COLO668 (cell line): ENCODE measurements around the gene PPCDC.
A peak's percentile ranks its signal among the peaks of the same experiment; 100 is the strongest.

ENCODE experiments used
- DNase-seq: peaks from one replicate; lab custom pipeline; 2025; ENCODE audit not compliant: unreplicated experiment; lab: John Stamatoyannopoulos, UW

PPCDC gene

GRCh38 chr15:75008629-75009326 is 14.6 kb upstream of the PPCDC start:
- no peak for DNase-seq

GRCh38 chr15:75016431-75016830 is 7.0 kb upstream of the PPCDC start:
- DNase-seq, result no peak

DNA sequence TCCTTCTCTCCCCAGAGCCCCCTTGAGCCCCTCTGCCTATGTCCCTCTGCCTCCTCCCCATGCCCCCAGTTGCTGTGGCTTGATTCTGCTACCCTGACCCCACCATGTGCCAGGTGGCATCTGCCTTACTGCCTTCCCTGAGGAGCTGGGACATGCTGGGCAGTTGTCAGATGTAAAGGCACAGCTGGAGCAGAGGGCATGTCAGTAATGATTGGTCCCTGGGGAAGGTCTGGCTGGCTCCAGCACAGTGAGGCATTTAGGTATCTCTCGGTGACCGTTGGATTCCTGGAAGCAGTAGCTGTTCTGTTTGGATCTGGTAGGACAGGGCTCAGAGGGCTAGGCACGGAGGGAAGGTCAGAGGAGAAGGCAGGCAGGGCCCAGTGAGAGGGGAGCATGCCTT is 3.5 kb upstream of the PPCDC start:
- no peak for DNase-seq

GRCh38 chr15:75021341-75021740 is 2.0 kb upstream of the PPCDC start:
- DNase-seq, result no peak

GRCh38 chr15:75022783-75023180 is 608 bp upstream of the PPCDC start:
- DNase-seq, result no peak

- peak; percentile 29 for DNase-seq
Observed at GRCh38 chr15:75023872-75024636, 664 bp downstream of the PPCDC start.

DNA sequence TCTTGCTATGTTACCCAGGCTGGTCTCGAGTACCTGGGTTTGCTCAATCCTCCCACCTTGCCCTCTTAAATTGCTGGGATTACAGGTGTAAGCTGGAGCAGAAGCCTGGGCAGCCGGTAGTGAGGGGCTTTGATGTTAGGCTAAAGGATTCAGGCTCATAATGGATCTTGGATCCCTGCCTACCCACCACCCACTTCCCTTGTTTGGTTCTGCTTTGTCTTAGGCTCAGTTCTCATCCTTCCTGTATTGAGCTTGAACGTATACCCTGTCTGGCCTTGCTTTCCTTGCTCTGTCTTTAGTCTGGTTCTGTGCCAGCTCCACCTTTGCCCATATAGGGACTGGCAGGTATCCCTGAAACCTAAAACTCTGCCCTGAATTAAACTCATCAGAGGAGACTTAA is 1.7 kb downstream of the PPCDC start:
- no peak for DNase-seq

- DNase-seq, result no peak
Observed at GRCh38 chr15:75025548-75026260, 2.3 kb downstream of the PPCDC start.

GRCh38 chr15:75027551-75027950 is 4.2 kb downstream of the PPCDC start:
- no peak for DNase-seq

GRCh38 chr15:75028991-75029377 is 5.6 kb downstream of the PPCDC start:
- DNase-seq, result no peak

DNA sequence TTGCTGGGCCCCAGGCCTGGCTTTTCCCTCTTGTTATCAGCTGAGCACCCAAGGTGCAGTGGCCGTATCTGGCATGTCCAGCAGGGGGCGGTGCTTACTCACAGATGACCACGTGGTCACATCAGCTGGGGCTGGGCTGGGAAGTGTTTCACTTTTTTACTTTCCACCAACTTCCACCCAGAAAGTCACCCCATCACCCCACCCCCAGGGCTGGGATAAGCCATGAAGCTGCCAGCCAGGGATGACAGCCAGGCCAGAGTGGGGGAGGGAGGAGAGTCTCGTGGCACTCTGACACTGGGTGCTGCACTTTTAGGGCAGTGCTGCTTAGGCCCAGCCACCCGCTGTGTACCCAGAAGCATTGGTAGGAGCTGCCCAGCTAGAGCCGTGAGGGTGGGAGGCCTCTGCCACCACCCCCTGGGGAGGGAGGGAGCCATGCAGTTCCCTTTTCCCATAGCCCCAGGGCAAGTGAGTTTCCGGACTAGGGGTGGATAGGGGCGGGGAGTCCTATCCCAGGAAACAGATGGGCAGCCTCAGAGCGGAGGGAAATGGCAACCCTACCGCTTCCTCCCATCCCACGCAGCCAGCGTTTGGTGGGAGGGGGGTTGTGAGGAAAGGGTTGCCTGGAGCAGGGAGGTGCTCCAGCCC is 6.1 kb downstream of the PPCDC start:
- DNase-seq, result peak; percentile 78

- DNase-seq, result no peak
Observed at GRCh38 chr15:75030023-75030413, 6.6 kb downstream of the PPCDC start.

DNA sequence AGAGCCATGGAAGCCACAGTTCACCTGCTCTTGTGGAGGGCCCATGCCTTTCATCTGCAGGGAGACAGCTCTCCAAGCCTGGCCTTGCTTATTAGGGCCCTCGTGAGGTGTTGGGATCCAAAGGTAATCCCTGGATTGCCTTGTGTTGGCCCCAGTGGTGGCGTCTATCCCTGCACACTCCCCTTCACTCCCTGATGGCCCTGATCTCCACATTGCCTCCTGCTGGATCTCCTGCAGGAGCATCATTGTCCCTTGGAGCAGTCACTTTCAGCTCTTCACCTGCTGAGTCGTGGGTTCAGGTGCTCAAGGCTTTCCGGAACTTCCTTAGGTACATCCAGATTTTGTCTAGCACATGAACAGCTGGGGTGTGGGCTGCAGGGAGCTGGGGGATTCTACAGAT is 7.0 kb downstream of the PPCDC start:
- DNase-seq, result no peak

- no peak for DNase-seq
Observed at GRCh38 chr15:75031848-75032247, 8.5 kb downstream of the PPCDC start.

GRCh38 chr15:75032395-75032794 is 9.0 kb downstream of the PPCDC start:
- DNase-seq, result no peak

GRCh38 chr15:75033809-75034208 is 10.4 kb downstream of the PPCDC start:
- DNase-seq, result no peak

- no peak for DNase-seq
Observed at GRCh38 chr15:75034615-75035014, 11.2 kb downstream of the PPCDC start.

GRCh38 chr15:75036212-75036616 is 12.8 kb downstream of the PPCDC start:
- DNase-seq, result no peak

DNA sequence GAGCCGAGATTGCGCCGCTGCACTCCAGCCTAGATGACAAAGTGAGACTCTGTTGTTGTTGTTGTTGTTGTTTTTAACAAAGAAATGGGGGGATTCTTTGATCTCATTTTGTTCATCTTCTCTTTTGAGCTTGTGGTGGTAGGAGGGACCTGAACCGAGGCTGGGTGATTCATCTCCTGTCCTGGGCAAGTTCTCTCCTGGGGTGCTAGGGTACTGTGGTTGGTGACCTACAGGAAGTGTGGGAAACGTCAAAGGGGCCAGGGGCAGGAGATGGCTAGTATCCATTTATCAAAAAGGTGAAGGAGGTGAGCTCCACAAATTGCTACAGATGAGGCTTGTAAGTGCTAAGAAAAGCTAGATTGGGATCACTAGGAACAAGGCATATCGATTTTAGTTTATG is 14.3 kb downstream of the PPCDC start:
- no peak for DNase-seq

DNA sequence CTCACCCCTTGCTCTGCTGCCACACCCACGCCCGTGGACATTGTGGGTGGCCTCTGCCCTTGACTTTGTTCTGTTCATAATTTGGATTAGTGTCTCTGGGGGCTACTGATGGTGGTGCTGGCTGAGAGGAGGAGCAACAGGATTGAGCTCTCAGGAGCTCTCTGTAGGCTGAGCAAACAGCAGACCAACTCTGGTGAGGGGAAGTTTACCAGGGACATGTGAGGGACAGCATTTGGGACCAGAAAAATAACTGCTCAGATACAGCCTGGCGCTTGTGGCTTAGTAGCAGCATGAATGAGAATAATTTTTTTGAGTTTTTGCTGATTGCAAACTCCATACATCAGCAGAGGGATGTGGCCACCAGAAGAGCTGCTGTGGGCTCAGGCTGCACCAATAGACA is 14.8 kb downstream of the PPCDC start:
- no peak for DNase-seq

DNA sequence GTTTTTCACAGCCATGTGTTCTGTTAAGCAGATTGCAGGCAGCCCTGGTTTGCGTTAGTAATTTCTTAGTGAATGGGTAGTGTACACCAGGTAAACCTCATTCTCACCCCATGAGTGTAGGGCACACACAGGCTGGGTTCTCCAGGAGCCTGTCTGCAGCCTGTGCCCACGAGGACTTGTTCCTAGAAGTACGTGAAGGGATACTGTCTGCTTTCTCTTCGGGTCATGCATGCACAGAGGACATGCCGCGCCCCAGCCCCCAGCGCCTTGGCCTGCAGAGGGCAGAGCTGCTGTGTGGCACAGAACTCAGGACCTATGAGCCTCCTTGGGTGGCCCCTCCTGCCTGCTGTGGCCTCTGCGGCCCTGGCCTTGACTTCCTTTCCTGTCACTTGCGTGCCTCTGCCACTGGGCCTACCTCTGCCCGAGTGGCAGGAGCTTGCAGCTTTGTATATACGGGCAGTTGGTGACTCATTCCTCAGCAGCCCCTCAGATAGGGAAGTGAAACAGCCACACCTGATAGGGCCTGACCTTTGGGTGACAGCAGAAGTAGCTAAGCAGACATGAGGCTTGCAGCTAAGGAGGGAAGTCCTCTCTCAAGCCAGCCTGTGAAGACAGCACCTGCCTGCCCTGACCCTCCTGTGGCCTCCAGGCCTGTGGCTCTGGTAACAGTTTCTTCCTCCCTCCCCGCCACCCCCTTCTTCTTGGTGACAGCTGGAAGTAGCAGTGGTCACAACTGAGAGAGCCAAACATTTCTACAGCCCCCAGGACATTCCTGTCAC is 19.5 kb downstream of the PPCDC start:
- DNase-seq, result peak; percentile 25
